ENCODE data around the gene CHN1.

DNA sequence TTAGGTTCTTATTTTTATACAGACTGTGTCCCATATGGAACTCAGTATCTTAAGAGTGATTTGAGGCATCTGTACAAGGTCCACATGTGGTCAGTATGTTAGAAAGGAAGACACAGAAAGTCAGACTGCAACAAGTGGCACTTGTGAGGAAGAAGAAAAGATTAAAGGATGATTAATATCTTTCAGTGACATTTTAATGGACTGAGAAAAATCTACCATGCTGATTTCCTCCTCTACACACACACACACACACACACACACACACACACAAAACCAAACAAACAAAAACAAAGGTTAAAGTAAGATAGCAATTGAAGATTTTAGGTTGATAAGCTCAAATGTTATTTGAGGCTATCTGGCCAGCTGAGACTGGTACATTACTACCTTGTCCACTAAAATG is 146.4 kb downstream of the CHN1 start:
- TF ChIP-seq, protein P1, sequence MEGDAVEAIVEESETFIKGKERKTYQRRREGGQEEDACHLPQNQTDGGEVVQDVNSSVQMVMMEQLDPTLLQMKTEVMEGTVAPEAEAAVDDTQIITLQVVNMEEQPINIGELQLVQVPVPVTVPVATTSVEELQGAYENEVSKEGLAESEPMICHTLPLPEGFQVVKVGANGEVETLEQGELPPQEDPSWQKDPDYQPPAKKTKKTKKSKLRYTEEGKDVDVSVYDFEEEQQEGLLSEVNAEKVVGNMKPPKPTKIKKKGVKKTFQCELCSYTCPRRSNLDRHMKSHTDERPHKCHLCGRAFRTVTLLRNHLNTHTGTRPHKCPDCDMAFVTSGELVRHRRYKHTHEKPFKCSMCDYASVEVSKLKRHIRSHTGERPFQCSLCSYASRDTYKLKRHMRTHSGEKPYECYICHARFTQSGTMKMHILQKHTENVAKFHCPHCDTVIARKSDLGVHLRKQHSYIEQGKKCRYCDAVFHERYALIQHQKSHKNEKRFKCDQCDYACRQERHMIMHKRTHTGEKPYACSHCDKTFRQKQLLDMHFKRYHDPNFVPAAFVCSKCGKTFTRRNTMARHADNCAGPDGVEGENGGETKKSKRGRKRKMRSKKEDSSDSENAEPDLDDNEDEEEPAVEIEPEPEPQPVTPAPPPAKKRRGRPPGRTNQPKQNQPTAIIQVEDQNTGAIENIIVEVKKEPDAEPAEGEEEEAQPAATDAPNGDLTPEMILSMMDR (IDR thresholded peaks at IDR 0.05), result no peak
- no peak for TF ChIP-seq POLR2A (IDR thresholded peaks at IDR 0.05)
